DMS153 treated with DMSO at 0.1 percent for 48 hours (cell line): ENCODE measurements around the gene EPB42.

ENCODE experiments used
- DNase-seq: peaks from one replicate; lab custom pipeline; 2025; ENCODE audit not compliant: unreplicated experiment; lab: John Stamatoyannopoulos, UW

The EPB42 gene

GRCh38 chr15:43220991-43221403, at the start of gene EPB42:
Gene EPB42, minus strand, starts transcription at chr15:43221018. Its CDS starts 193 bp downstream, at chr15:43220825.
- DNase-seq, result no peak

GRCh38 chr15:43270113-43270665, 49.4 kb upstream of the EPB42 start:
- DNase-seq, result no peak

GRCh38 chr15:43268111-43269105, 47.6 kb upstream of the EPB42 start:
- no peak for DNase-seq

- no peak for DNase-seq
These were observed 46.6 kb upstream of the EPB42 start for GRCh38 chr15:43267439-43267838.

GRCh38 chr15:43266834-43267233, 46.0 kb upstream of the EPB42 start, which contains the start of gene TGM5:
Gene TGM5, minus strand, starts transcription at chr15:43266928. Its CDS starts 79 bp downstream, at chr15:43266849.
- DNase-seq, result no peak

- no peak for DNase-seq
These were observed 45.6 kb upstream of the EPB42 start for GRCh38 chr15:43266386-43266785.

GRCh38 chr15:43260011-43260615, 39.3 kb upstream of the EPB42 start:
- DNase-seq, result no peak

GRCh38 chr15:43258781-43259180, 38.0 kb upstream of the EPB42 start:
- DNase-seq, result no peak

- DNase-seq, result no peak
These were observed 35.5 kb upstream of the EPB42 start for GRCh38 chr15:43256341-43256740.

- DNase-seq, result no peak
These were observed 34.6 kb upstream of the EPB42 start for GRCh38 chr15:43255376-43255775.

- DNase-seq, result no peak
These were observed 32.9 kb upstream of the EPB42 start for GRCh38 chr15:43253431-43254403.

- DNase-seq, result no peak
These were observed 31.0 kb upstream of the EPB42 start for GRCh38 chr15:43251871-43252250.

- DNase-seq, result no peak
These were observed 30.5 kb upstream of the EPB42 start for GRCh38 chr15:43251185-43251870.

GRCh38 chr15:43250785-43251184, 30.0 kb upstream of the EPB42 start:
- DNase-seq, result no peak

- no peak for DNase-seq
These were observed 28.9 kb upstream of the EPB42 start for GRCh38 chr15:43249699-43250203.

GRCh38 chr15:43249236-43249635, 28.4 kb upstream of the EPB42 start:
- DNase-seq, result no peak

- no peak for DNase-seq
These were observed 25.5 kb upstream of the EPB42 start for GRCh38 chr15:43246261-43246774.

GRCh38 chr15:43244092-43244491, 23.3 kb upstream of the EPB42 start:
- DNase-seq, result no peak

- no peak for DNase-seq
These were observed 22.3 kb upstream of the EPB42 start for GRCh38 chr15:43243020-43243645.
